SW480 (cell line): ENCODE measurements around the gene MRPL46.

ENCODE experiments used
- DNase-seq: peaks from one replicate; pipeline ENCODE4 v3.0.0-alpha.2; 2016; ENCODE audit warnings: low spot score

MRPL46 gene

DNA sequence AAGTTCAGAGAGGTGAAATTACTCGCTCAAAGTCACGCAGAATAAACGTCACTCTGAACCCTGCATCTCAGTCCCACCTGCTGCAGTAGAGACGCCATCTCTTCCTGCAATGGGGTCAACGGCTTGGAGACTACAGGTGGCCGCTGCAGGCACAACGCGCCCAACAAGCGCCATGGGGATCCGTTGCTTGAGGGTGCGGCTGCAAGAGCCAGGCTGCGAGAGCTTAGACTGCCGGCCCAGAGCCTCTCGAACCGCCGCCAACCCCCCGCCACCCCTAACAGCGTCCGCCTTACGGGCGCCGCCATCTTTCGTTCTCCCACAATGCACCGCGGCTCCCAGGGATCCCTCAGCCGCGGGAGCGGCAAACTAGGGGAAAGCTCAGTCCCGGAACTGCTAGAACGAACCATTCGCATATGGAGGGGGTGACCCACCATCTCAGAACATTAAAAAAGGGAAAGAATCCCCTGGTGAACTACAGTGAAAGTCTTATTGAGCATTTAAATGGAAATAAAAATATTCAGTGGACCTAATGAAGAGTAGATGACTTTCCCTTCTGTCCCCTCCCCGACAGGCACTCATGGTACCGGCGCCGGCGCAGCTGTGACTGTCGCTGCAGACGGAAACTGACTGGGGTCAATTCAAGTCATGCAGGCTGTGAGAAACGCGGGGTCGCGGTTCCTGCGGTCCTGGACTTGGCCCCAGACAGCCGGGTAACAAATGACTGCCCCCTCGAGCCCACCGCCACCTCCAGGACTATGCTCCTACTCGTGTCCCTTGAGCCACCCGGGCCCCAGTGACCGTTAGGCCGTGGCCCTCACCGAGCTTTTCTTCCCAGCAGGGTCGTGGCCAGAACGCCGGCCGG is at the start of gene MRPL46, which contains the start of gene MRPS11:
TSS of gene MRPL46 (minus strand) at position 316 of the 862 bp plus-strand sequence. CDS start at position 305, 11 bp downstream.
TSS of gene MRPS11 (plus strand) at position 636 of the 862 bp plus-strand sequence. CDS start at position 646, 10 bp downstream.
- DNase-seq = peak; percentile 86

DNA sequence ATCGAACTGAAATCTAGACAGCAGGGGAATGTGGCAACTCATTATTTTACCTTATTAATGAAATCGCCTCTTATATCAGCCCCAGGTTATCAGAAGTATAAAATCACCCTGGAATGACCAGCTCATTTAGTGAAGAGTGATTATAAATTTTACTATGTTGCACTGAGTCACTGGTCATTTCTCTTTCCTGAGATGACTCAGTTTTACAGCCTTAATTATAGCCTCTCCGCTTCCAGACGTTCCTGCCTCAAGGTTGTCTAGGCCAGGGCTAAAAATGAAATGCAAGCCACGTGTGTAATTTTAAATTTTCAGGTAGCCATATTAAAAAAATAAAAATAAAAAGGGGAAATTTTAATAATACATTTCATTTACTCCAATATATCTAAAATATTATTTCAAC is 46.0 kb upstream of the MRPL46 start:
- DNase-seq = peak; percentile 23

DNA sequence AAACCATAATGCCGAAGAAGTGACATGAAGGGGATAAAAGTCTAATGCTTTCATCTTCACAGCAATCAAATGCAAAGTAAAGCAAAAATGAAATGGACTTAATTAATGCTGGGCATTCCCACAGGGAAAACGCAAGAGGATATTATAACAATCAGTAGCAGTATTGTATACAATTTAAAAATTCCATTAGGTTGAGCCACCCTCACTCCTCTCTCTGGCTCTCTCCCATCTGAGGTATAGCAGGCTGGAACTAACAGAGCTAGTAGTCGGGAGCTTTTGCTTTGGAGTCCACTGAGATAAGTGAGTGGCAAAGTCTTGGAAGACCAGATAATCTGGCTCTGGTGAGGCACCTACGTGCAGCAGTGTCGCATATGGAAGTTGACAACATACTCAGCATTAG is 45.4 kb upstream of the MRPL46 start:
- no peak for DNase-seq

DNA sequence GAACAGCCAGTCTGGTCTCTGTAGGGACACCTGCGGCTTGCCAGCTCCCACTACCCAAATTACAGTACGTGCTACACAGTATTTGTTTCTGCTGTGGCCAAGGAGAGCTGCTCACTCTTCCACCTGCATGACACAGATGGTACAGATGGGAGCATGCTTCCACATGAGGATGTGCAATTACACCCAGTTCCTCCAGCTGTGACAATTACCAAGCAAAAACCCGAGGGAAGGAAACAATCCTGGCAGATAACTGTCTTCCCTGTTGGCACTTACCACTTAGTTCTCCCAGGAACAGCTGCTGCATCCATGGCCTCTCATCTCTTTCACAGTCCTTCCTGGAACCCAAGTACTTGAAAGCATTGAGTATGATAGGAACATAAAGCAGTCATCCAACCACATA is 44.9 kb upstream of the MRPL46 start:
- DNase-seq = no peak

DNA sequence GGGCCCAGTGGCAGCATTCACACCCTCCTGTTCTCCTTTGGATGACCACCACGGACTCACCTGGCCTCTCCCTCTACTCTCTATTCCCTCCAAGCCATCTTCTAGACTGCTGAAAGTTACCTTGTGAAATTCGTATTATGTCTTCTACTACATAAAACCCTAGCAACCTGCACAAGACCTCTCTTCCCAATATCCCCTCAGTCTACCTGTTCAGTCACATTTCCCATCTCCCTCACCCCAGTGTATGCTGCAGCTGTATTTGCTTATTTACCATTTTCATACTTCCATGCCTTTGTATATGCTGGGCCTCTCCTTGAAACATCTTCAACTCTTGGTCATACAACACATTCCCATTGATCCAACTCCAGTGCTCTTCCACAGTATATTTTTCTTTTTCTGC is 44.0 kb upstream of the MRPL46 start:
- no peak for DNase-seq

DNA sequence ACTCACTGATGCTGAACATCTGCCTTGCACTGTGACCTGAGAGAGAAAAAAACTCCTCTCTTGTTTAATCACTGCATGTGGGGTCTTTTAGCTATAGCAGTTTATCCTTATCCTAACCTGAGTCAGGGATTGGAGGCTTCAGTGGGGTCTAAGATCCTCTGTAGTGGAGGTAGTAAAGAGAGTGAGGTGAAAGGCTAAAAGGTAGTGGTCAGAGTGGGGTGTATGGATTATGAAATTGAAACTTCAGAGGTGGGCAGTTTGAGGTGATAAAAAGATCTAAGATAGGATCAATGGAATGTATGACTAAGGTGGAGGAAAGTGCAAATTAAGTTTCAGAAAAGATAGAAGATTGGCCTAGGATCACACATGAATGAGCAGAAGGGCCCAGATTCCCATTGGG is 42.8 kb upstream of the MRPL46 start:
- DNase-seq = no peak

DNA sequence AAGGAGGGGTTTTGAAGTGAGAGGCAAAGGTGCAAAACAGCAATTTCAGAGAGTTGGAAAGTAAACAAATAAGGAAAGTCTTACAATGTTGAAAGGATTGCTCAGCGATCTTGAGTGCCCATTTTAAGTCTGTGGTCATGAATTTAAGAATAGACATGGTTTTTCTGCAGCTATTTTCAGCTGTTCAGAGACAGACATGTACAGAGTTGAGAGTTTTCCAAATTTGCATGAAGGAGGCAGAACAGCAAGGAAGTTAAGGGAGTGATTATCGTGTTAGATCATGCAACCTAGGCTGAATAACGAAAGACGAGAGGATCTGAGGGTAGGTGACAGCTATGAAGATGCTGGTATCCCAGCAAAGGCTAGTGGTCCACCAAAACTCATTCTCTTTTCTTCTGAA is 42.1 kb upstream of the MRPL46 start:
- DNase-seq = no peak

DNA sequence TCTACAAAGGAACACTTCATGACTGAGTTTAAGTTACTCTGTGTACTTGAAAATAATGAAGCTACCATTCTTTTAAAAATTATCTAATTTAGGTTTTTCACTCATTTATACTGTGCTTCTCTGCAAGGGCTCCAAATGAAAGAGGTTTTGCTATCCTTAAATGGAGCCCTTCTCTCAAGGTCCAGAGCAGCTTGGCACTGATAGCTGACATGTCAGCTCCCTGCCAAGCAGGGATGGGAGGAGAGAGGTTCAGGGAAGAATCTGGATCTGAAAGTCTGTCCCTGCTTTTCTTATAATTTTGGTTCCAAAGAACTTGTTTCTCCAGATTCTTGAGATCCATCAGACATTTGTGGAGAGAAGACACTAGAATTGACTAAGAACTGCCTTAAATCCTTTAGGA is 39.4 kb upstream of the MRPL46 start:
- DNase-seq = no peak

DNA sequence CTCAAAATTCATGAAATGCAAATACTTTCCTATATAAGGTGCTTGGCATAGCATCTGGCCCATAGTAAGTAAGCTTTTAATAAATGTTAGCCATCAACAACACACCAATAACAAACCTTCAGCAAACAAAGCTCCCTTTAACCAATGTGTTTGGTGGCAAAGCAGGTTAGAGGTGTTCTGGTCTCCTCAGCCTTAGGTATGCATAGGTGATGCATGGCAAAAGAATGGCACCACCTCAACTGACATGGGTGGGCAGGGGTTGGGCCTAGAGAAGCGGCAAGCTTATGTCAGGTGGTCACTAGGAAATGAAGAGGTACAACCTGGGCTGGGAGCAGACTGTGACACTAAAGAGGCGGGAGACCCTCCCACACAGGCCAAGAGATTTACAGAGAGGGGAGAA is 38.5 kb upstream of the MRPL46 start:
- DNase-seq = no peak

DNA sequence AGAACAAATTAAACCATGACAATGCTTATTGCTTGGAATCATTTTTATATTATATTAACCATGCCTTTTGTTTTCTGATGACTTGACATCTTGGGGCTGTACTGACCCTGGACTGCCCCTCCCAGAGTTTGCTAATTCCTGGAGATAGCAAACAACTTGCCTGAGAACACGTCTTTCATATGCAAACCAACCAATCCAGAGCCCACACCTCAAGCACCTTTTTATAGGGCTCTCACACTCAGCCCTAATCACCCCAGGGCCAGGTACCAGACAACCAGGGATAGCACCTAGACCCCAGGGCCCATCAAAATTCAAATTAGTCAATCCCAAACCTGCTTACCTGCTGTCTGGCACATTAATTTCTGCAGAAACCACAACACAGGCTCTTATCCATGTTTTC is 37.3 kb upstream of the MRPL46 start:
- DNase-seq = no peak

DNA sequence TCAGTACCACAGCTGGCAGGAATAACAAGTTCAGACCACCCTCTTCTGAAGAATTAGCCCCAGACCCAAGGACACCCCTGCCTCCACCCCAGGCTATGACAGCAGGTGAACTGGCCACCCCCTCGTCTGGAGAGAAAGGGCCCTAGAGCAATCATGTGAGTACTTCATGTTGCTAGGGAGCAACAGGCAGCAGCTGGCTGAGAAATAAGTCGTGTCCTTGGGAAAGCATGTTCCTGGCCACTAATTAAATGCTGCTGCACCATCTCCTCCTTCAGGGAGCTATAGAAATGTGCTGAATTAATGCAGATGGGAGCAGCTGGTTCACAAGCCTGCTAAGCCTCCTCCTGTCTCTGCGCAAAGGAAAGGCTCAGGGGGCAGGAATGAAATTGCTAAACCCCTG is 31.8 kb upstream of the MRPL46 start:
- DNase-seq = no peak

DNA sequence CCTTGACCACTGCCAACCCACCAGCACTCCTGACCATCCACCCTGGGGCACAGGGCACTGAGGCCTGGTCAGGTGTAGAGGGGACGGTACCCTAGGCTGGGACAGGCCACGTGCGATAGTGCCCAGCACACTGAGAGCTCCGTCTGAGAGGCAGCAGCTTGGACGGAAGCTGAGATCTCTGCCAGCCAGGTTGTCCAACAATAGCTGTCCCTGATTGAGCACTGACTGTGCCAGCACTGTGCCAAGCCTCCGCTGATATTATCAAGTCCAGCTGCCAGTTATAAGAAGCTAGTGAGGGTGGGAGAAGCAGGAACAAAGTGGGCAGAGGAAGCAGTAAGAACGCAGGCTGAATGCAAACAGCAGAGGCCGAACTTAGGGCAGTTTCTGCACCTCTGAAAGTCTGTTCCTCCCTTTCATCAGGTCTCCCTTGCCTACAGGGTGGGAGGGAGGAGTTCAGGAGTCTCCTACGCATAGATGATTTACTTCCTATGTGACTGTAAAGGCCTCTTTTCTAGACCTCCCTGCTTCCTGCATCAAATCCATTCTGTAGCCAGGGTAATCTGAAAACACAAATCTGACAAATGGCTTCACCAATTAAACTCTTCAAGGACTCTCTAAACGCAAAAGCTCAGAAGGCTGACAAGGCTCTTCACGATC is 30.0 kb upstream of the MRPL46 start:
- DNase-seq = no peak

DNA sequence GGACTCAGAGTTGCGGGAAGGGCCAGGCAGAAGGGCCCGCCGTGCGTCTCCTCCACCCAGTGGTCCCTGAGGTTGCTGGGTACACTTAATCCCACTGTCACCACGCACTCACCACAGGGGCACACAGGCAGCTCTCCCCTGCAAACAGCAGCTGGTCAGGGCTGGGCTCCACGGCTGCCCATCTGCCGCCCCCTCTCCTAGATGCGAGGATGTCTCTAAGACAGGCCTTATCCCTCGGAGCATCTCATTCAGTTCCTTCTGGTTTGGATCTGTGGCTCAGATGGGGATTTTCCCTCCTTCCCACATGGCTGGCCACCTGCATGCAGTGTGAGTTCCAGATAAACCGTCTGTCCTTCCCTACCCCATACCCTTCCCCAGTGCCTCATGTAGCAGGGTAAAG is 26.7 kb upstream of the MRPL46 start:
- no peak for DNase-seq

DNA sequence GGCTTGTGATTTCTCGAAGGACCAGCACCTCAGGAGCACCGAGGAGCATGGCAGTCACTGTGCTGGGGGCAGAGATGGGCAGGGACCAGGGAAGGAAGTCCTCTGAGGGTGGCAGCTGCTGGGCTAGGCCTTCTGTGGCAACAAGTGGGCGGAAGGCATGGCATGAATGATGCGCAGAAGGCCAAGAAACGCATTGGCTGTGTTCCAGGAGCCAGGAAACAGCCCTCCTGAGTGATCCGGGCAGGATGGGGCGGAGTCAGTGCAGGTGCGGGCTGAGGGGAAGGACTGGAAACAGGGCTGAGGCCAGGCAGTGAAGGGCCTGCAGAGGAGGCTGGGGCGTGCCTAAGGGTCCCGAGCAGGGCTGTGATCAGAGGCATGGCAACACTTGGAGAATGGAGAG is 24.0 kb upstream of the MRPL46 start:
- peak; percentile 56 for DNase-seq

DNA sequence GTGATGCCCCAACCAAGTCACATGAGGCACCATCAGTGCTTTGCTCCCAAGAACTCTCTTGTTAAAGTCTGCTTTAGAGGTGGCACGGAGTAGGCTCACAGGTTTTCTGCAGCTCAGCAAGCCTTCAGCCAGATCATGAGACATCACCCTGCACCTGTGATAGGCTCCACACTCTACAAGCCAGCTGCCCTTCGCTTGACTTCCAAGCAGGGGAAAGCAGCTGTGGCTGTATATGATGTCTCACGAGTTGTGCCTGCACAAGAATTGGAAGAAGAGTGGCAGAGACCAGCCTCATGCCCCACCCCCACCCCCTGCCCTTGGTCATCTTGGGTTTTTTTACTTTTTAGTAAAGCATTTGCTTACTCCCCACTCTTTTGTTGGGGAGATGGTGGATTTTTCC is 22.8 kb upstream of the MRPL46 start:
- DNase-seq = no peak

DNA sequence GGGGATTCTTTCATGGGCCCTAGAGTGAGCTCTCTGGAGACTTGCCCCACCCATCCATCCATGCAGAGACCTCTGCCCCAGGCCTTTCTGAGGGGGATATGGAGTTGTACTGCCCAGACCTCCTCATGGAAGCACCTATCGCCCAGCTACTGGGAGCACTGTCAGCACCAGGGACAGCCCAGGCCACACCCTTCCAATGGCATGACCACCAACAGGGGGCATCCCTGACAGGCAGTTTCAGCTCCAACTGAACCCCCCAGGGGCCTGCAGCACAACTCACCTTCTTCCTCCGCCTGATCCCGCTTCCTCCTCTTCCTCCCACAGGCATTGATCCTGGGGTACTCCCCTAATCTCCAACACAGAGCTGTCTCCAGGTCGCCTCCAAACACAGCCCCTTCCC is 22.1 kb upstream of the MRPL46 start:
- DNase-seq = no peak

DNA sequence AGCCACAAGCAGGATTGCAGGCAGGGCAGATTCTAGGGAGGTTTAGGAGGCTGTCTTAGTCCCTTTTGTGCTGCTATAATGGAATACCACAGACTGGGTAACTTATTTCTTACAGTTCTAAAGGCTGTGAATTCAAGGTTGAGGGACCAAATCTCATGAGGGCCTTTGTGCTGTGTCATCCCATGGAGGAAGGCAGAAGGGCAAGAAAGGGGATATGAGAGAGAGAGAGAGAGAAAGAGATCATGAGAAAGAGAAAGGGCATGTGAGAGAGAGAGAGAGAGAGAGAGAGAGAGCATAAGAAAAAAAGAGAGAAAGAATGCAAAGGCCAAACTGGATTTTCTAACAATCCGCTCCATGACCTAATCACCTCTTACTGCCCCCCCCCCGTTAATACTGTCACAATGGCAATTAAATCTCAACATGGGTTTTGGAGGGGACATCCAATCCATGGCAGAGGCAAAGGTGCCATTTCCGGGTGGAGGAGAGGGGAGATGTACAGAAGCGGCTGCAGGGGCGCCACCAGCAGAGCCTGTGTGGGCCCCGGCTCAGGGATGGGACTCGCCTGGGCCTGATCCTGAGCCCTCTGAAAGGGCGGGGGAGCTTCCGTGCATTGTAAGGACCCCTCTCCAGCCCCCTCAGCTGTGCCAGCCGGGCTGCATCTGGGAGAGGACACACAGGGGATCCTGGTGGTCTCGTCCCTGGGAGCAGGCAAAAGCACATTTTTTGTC is 20.8 kb upstream of the MRPL46 start:
- DNase-seq = no peak

DNA sequence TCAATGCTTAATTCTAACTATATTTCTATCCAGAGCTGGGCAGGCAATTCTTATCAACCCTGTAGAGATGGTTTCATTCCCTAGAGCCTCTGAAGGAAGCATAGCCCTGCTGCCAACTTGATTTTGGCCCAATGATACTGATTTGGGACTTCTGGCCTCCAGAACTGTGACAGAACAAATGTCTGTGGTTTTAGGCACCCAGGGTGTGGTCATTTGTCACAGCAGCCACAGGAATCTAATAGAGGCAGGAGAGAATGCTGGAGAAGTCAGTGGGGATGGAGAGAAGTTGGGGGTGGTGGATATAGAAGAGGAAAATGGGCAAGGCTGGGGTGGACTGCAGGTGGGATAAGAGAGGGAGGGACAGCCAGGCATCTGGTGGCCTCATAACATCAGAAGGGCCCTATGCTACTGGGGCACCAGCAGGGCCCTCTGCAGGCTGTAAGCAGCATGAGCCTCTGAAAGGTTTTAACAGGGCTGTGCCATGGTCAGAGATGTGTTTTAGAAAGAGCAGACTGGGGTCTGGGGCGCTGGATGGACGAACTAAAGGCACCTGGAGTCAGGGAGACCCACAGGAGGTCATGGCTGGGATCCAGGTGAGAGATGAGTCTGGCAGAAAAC is 20.1 kb upstream of the MRPL46 start:
- DNase-seq = peak; percentile 38

DNA sequence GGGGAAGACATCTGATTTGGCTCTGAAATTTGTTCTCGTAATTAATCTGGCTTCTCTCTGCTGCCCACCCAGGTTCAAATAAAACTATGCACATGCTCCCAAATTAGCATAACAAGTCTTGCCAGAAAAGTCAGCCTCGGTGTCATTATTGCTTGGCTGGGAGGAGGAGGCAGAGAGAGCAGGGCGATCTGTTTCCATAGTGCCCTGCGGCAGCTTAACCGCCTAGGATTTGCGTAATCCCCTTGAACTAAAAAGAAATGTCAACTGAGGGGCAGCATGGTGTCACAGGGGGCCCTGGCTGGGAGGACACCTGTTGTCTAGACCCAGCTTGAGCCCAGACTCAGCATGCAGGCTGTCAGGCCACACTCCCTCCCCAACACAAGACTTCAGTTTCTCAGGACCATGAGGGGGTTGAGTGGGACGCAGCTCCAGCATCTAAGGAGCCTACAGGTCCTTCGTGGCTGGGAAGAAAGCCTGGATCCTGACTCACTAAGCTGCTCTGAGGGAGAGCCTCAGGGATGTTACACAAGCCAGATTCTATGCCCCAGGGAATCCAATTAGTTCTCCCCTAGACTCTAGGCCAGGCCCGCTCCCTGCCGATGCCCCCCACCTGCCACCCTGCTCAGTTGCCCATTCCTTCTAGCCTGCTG is 17.6 kb upstream of the MRPL46 start:
- no peak for DNase-seq

DNA sequence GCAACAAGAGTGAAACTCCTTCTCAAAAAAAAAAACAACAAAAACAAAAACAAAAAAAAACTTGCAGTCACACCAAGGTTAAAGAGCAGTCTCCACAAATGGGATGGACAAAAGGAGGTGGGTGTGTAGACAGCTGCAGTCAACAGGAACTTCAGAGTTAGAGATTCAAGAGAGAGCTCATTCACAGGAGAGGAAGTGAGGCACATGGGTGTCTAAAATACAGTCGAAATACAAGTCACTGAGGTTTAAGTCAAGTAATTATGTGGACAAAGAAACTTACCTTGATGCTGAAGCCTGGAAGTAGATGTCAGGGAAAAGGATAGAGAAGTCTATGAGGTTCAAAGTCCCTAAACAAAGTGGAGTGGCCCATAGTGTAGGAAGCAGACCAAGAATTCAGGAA is 15.1 kb upstream of the MRPL46 start:
- no peak for DNase-seq

DNA sequence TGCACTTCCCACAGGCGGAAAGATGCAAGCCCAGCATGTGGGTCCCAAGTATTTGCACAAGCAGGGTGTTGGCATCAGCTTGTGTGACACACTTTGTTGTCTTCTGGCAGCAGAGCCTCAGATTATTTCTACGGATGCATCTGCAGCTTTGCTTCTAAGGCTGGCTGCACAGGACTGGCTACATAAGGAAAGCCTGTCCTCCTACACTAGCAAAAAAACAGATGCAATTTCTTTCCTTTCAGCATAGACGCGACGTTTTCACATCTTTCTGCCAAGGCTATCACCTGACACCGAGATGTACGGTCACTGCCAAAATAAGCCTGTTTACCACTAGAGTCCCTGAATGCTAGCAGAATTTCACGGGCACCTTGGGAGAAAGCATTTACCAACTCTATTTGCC is 13.8 kb upstream of the MRPL46 start:
- no peak for DNase-seq

DNA sequence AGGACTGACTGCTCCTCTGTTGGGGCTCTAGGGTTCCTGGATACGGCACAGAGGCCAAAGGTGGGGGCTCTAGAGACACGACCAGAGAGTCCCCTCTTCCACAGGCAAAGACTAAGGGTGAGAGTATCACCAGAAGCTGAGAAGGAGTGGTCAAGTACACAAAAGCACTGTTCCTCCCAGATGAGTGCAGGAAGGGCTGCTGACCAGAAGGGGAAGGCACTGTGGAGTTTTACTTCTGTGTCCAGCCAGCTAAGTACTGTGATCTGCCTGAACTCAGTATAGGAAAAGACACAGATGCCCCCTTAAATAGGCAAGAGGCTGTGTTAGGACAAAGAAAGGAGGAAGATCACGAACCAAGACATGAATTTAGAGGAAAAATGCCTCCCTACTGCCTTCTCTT is 12.0 kb upstream of the MRPL46 start:
- no peak for DNase-seq
